Fibroblast of lung (primary cell): ENCODE data around the gene BPHL. TPM values are rescaled to one million over a fixed set of nuclear protein-coding genes. Genes with fewer than 3 reads are reported as not detected.
"Not testable (repeated sequence)": the region's sequence is repeated elsewhere in the genome, so short reads cannot be mapped to it uniquely, and the experiment has no call there.

ENCODE experiments used
- DNase-seq, 2 donors: peaks; one replicate each; pipeline versions ENCODE4 v3.0.0 to v3.0.0-alpha.2; 2010; ENCODE audit warnings: low read depth in 2 of 2
- H2AFZ ChIP-seq: 2 replicates; pipeline ENCODE4 v1.5.1; 2012; ENCODE audit warnings: low read length, control low read depth, inconsistent platforms
- H3K27ac ChIP-seq: 2 replicates; pipeline ENCODE4 v1.5.1; 2011; ENCODE audit warnings: low read length, control low read depth; ENCODE audit not compliant: insufficient read depth
- H3K27me3 ChIP-seq: 2 replicates; pipeline ENCODE4 v1.5.1; 2011; ENCODE audit warnings: mild to moderate bottlenecking, low read length; ENCODE audit not compliant: control insufficient read depth, insufficient read depth
- H3K36me3 ChIP-seq: 2 replicates; pipeline ENCODE4 v1.5.1; 2011; ENCODE audit warnings: low read length; ENCODE audit not compliant: control insufficient read depth, insufficient read depth
- H3K4me1 ChIP-seq: 2 replicates; pipeline ENCODE4 v1.5.1; 2011; ENCODE audit warnings: low read length; ENCODE audit not compliant: control insufficient read depth, insufficient read depth; ENCODE audit errors: extremely low read depth
- H3K4me2 ChIP-seq: 2 replicates; pipeline ENCODE4 v1.5.1; 2011; ENCODE audit warnings: low read length, control low read depth; ENCODE audit not compliant: insufficient read depth; ENCODE audit errors: extremely low read depth
- H3K4me3 ChIP-seq, 4 experiments: fragments of 200-600 bp in 1 of 4; sonication (generic) in 1 of 4; replicated peaks in 1 of 4; 2 replicates each; pipeline ENCODE4 v1.5.1; 2011 to 2016; ENCODE audit warnings: low read length in 4 of 4, low read depth in 3 of 4, mild to moderate bottlenecking in 3 of 4, control low read depth in 2 of 4, inconsistent platforms in 1 of 4, mixed read lengths in 1 of 4; ENCODE audit not compliant: insufficient read depth in 1 of 4; ENCODE audit errors: control extremely low read depth in 1 of 4
- H3K79me2 ChIP-seq: 2 replicates; pipeline ENCODE4 v1.5.1; 2012; ENCODE audit warnings: mild to moderate bottlenecking, low read length, inconsistent platforms; ENCODE audit not compliant: control insufficient read depth, insufficient read depth
- H3K9ac ChIP-seq: 2 replicates; pipeline ENCODE4 v1.5.1; 2011; ENCODE audit warnings: mild to moderate bottlenecking, low read length, control low read depth; ENCODE audit not compliant: insufficient read depth
- H3K9me3 ChIP-seq: 2 replicates; pipeline ENCODE4 v1.5.1; 2012; ENCODE audit warnings: low read depth, low read length; ENCODE audit not compliant: control insufficient read depth, insufficient read depth
- H4K20me1 ChIP-seq: 2 replicates; pipeline ENCODE4 v1.5.1; 2011; ENCODE audit warnings: low read length; ENCODE audit not compliant: control insufficient read depth, insufficient read depth; ENCODE audit errors: extremely low read depth
- EZH2 ChIP-seq: IDR thresholded peaks from 2 replicates; pipeline ENCODE4 v1.5.1; 2012; ENCODE audit warnings: low read length, control low read depth, mild to moderate bottlenecking; ENCODE audit errors: missing control alignments
- polyA plus RNA-seq, 2 donors: library from polyadenylated mRNA; depleted of rRNA in 1 of 2; stranded (reverse) in 1 of 2; unstranded in 1 of 2; fragments of >200 nt; gene quantifications; 2 replicates each; pipeline ENCODE4 v1.2.1, GENCODE V29; 2011 to 2012; ENCODE audit warnings: missing spikeins in 1 of 2
- total RNA-seq: library from RNA; depleted of rRNA; stranded (reverse); fragments of >200 nt; gene quantifications from 2 replicates; pipeline ENCODE4 v1.2.1, GENCODE V29; 2014
- TF ChIP-seq, protein P1 (sequence below), 2 donors: IDR thresholded peaks in 1 of 2; conservative IDR thresholded peaks in 1 of 2; 1 replicate in 1 of 2; 2 replicates in 1 of 2; pipeline ENCODE4 v1.5.1; 2011 to 2012; ENCODE audit warnings: low read length in 2 of 2, control low read depth in 1 of 2, inconsistent platforms in 1 of 2, low read depth in 1 of 2, mild to moderate bottlenecking in 1 of 2

Gene BPHL
- total and polyA plus RNA-seq, 2 donors (not counting 1 experiment from before 2014, with no cell fraction given) = 16.6 to 20.6 TPM

GRCh38 chr6:3077430-3077829, 41.1 kb upstream of the BPHL start:
- TF ChIP-seq, protein P1, sequence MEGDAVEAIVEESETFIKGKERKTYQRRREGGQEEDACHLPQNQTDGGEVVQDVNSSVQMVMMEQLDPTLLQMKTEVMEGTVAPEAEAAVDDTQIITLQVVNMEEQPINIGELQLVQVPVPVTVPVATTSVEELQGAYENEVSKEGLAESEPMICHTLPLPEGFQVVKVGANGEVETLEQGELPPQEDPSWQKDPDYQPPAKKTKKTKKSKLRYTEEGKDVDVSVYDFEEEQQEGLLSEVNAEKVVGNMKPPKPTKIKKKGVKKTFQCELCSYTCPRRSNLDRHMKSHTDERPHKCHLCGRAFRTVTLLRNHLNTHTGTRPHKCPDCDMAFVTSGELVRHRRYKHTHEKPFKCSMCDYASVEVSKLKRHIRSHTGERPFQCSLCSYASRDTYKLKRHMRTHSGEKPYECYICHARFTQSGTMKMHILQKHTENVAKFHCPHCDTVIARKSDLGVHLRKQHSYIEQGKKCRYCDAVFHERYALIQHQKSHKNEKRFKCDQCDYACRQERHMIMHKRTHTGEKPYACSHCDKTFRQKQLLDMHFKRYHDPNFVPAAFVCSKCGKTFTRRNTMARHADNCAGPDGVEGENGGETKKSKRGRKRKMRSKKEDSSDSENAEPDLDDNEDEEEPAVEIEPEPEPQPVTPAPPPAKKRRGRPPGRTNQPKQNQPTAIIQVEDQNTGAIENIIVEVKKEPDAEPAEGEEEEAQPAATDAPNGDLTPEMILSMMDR (conservative IDR thresholded peaks at IDR 0.05 in 1 of 2, IDR thresholded peaks at IDR 0.05 in 1 of 2; ENCODE audit: low read depth in 1 of 2, low read length in 2 of 2) = no peak
- no peak for TF ChIP-seq EZH2
- peaks cover 42% of the 10 kb centered on the region for H3K79me2 ChIP-seq

DNA sequence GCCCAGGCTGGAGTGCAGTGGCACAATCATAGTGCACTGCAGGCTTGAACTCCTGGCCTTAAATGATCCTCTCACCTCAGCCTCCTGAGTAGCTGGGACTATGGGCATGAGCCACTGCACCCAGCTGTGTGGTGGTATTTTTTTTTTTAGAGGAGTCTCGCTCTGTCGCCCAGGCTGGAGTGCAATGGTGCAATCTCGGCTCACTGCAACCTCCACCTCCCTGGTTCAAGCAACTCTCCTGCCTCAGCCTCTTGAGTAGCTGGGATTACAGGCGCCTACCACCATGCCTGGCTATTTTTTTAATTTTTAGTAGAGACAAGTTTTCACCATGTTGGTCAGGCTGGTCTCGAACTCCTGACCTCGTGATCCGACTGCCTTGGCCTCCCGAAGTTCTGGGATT, 39.6 kb upstream of the BPHL start:
- H3K9ac ChIP-seq, H3K27me3 ChIP-seq, H3K36me3 ChIP-seq, H3K4me2 ChIP-seq, H3K9me3 ChIP-seq, H2AFZ ChIP-seq, H4K20me1 ChIP-seq, H3K4me1 ChIP-seq, H3K27ac ChIP-seq, H3K4me3 ChIP-seq, DNase-seq: not testable (repeated sequence)
- H3K79me2 ChIP-seq = peaks cover 27% of the 10 kb centered on the region

More at GRCh38 chr6:3077430-3077829, 41.1 kb upstream of the BPHL start:
- peaks cover 8% of the 10 kb centered on the region for H3K36me3 ChIP-seq
- no peak overlapping the region for H3K4me2 ChIP-seq
- H3K9me3 ChIP-seq = no peaks in the 10 kb centered on the region
- no peak overlapping the region for H3K27ac ChIP-seq
- peaks cover 12% of the 10 kb centered on the region for H3K4me1 ChIP-seq
- no peak overlapping the region for H2AFZ ChIP-seq
- no peak for DNase-seq
- H3K27me3 ChIP-seq = no peaks in the 10 kb centered on the region
- no peak overlapping the region for H3K4me3 ChIP-seq
- no peak overlapping the region for H3K9ac ChIP-seq
- no peaks in the 10 kb centered on the region for H4K20me1 ChIP-seq

- Histone ChIP-seq H3K9me3 (no peaks in the 10 kb centered on the region), H3K79me2 (peaks cover 23% of the 10 kb centered on the region), H3K9ac (no peak overlapping the region), H3K27me3 (no peaks in the 10 kb centered on the region), H2AFZ (no peak overlapping the region), H3K4me2 (no peak overlapping the region), H3K4me1 (peaks cover 7% of the 10 kb centered on the region), H3K27ac (no peak overlapping the region), H3K4me3 (no peak overlapping the region), H3K36me3 (peaks cover 11% of the 10 kb centered on the region), H4K20me1 (no peaks in the 10 kb centered on the region)
- no peak for DNase-seq
- TF ChIP-seq EZH2 = no peak
- TF ChIP-seq, protein P1 (conservative IDR thresholded peaks at IDR 0.05 in 1 of 2, IDR thresholded peaks at IDR 0.05 in 1 of 2; ENCODE audit: low read depth in 1 of 2, low read length in 2 of 2) = no peak
These were observed 38.8 kb upstream of the BPHL start for GRCh38 chr6:3079682-3080081.
